Breast epithelium (tissue), 4 donors: ENCODE data around the gene LDLRAD4. TPM values are rescaled to one million over a fixed set of nuclear protein-coding genes. Genes with fewer than 3 reads are reported as not detected.
A peak's percentile ranks its signal among the peaks of the same experiment; 100 is the strongest.
"Not testable (repeated sequence)": the region's sequence is repeated elsewhere in the genome, so short reads cannot be mapped to it uniquely, and the experiment has no call there.

Source experiments
- DNase-seq, 2 donors: peaks; one replicate each; pipeline ENCODE4 v3.0.0-alpha.2; 2019; ENCODE audit warnings: low spot score in 2 of 2
- H3K27ac ChIP-seq, 2 donors: fragments of 200-600 bp; sonication (generic) in 1 of 2; one replicate each; pipeline ENCODE4 v1.5.1; 2016 to 2019; ENCODE audit warnings: mild to moderate bottlenecking in 1 of 2
- H3K27me3 ChIP-seq, 2 donors: fragments of 200-600 bp; sonication (generic) in 1 of 2; one replicate each; pipeline versions ENCODE4 v1.5.1 to v1.6.0; 2017 to 2019; ENCODE audit warnings: control low read depth in 1 of 2, mild to moderate bottlenecking in 1 of 2
- H3K36me3 ChIP-seq: fragments of 200-600 bp; one replicate; pipeline ENCODE4 v1.5.1; 2019
- H3K4me1 ChIP-seq, 2 donors: fragments of 200-600 bp; sonication (generic); one replicate each; pipeline ENCODE4 v1.5.1; 2016 to 2019; ENCODE audit warnings: control low read depth in 1 of 2
- H3K4me3 ChIP-seq, 3 donors: fragments of 200-600 bp; sonication (generic); 1 replicate in 2 of 3; 2 replicates in 1 of 3; pipeline ENCODE4 v1.5.1; 2016 to 2019; ENCODE audit warnings: mild to moderate bottlenecking in 3 of 3, moderate library complexity in 2 of 3
- H3K9me3 ChIP-seq, 2 donors: fragments of 200-600 bp; sonication (generic) in 1 of 2; one replicate each; pipeline ENCODE4 v1.5.1; 2016 to 2019; ENCODE audit warnings: control low read depth in 1 of 2
- POLR2A ChIP-seq: fragments of 450-650 bp; IDR thresholded peaks from one replicate; pipeline ENCODE4 v1.6.1; 2016; ENCODE audit warnings: antibody characterized with exemption, mild to moderate bottlenecking, moderate library complexity
- POLR2AphosphoS5 ChIP-seq, 3 donors: sonication (generic); formaldehyde crosslinking; IDR thresholded peaks; one replicate each; pipeline ENCODE4 v1.6.1; 2017; ENCODE audit warnings: antibody characterized with exemption in 3 of 3
- intact Hi-C: fragments of 100-400 bp; cut with DNase I; formaldehyde crosslinking; loops from one replicate; pipeline ENCODE4 v1.15.1; 2023; ENCODE audit warnings: low total_unique reads
- total RNA-seq, 3 donors: library from RNA; depleted of rRNA; stranded (reverse); fragments of >200 nt; gene quantifications; one replicate each; pipeline ENCODE4 v1.1.0, GENCODE V29; 2016
- TF ChIP-seq, protein P1 (sequence below), 3 donors: fragments of 450-650 bp; IDR thresholded peaks; one replicate each; pipeline ENCODE4 v1.5.1; 2016 to 2017; ENCODE audit warnings: antibody characterized with exemption in 3 of 3, mild to moderate bottlenecking in 3 of 3, moderate library complexity in 3 of 3

The LDLRAD4 gene
- total RNA-seq, 3 donors from 2014 or later, result 28.5 to 94.3 (median 42.9) TPM

DNA sequence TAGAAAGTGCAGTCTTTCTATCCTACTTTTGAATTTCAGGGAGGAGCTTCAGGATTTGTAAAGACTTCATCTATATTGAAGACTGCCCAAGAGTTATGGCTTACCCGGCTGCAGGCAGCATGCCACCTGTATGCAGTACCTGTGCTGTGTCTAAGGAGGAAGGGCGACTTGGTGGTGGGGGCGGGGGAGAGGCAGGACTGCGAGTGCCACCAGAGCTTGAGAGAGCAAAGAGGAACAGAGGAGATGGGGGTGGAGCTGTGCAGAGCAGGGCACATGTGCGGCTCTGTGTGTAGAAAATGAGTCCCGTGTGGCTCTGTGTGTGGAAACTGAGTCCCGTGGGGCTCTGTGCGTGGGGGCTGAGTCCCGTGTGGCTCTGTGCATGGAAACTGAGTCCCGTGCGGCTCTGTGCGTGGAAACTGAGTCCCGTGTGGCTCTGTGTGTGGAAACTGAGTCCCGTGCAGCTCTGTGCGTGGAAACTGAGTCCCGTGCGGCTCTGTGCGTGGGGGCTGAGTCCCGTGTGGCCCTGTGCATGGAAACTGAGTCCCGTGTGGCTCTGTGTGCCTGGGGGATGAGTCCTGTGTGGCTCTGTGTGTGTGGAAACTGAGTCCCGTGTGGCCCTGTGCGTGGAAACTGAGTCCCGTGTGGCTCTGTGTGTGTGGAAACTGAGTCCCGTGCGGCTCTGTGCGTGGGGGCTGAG is 43.2 kb downstream of the LDLRAD4 start:
- intact Hi-C loops, result no loop called here
- Histone ChIP-seq H3K27ac (peak overlapping the region; percentile 84 to 85), H3K4me3 (no peak overlapping the region), H3K36me3 (no peaks in the 10 kb centered on the region), H3K27me3 (no peaks in the 10 kb centered on the region), H3K9me3 (no peaks in the 10 kb centered on the region), H3K4me1 (peaks cover 4 to 26% of the 10 kb centered on the region in 2 donors)
- TF ChIP-seq, protein P1, sequence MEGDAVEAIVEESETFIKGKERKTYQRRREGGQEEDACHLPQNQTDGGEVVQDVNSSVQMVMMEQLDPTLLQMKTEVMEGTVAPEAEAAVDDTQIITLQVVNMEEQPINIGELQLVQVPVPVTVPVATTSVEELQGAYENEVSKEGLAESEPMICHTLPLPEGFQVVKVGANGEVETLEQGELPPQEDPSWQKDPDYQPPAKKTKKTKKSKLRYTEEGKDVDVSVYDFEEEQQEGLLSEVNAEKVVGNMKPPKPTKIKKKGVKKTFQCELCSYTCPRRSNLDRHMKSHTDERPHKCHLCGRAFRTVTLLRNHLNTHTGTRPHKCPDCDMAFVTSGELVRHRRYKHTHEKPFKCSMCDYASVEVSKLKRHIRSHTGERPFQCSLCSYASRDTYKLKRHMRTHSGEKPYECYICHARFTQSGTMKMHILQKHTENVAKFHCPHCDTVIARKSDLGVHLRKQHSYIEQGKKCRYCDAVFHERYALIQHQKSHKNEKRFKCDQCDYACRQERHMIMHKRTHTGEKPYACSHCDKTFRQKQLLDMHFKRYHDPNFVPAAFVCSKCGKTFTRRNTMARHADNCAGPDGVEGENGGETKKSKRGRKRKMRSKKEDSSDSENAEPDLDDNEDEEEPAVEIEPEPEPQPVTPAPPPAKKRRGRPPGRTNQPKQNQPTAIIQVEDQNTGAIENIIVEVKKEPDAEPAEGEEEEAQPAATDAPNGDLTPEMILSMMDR (IDR thresholded peaks at IDR 0.05), result no peak
- no peak for TF ChIP-seq POLR2A
- no peak for TF ChIP-seq POLR2AphosphoS5 (IDR thresholded peaks at IDR 0.05)
- no peak for DNase-seq

DNA sequence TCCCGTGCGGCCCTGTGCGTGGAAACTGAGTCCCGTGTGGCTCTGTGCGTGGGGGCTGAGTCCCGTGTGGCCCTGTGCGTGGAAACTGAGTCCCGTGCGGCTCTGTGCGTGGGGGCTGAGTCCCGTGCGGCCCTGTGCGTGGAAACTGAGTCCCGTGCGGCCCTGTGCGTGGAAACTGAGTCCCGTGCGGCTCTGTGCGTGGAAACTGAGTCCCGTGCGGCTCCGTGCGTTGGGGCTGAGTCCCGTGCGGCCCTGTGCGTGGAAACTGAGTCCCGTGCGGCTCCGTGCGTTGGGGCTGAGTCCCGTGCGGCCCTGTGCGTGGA is 43.8 kb downstream of the LDLRAD4 start:
- H3K27ac ChIP-seq, H3K27me3 ChIP-seq, DNase-seq, H3K9me3 ChIP-seq, H3K36me3 ChIP-seq, intact Hi-C loops, H3K4me3 ChIP-seq: not testable (repeated sequence)
- peaks cover 4 to 31% of the 10 kb centered on the region in 2 donors for H3K4me1 ChIP-seq

DNA sequence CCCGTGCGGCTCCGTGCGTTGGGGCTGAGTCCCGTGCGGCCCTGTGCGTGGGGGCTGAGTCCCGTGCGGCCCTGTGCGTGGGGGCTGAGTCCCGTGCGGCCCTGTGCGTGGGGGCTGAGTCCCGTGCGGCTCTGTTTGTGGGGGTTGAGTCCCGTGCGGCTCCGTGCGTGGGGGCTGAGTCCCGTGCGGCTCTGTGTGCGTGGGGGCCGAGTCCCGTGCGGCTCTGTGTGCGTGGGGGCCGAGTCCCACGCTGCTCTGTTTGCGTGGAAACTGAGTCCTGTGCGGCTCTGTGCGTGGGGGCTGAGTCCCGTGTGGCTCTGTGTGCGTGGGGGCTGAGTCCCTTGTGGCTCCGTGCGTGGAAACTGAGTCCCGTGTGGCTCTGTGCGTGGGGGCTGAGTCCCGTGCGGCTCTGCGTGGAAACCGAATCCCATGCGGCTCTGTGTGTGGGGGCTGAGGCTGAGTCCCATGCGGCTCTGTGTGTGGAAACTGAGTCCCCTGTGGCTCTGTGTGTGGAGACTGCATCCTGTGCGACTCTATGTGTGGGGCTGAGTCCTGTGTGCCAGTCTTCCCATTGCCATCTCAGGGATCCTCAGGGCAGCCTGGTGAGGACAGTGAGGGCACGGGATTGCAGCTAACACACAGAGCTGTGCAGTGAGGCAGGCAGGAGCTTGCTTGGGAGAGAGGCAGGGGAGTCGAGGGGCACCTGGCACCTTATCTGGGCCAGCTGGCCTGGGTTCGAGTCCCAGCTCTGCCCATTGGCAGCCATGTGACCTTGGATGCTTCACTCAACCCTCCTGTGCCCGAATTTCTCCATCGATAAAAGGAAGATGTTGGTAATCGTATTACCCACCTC is 44.5 kb downstream of the LDLRAD4 start:
- H3K27me3 ChIP-seq, result no peaks in the 10 kb centered on the region
- TF ChIP-seq POLR2AphosphoS5 (IDR thresholded peaks at IDR 0.05) (no peak), POLR2A (no peak)
- TF ChIP-seq, protein P1 (IDR thresholded peaks at IDR 0.05), result no peak
- intact Hi-C loops, result no loop called here
- H3K27ac ChIP-seq, result no peak overlapping the region
- H3K4me1 ChIP-seq, result peaks cover 5 to 38% of the 10 kb centered on the region in 2 donors
- no peak for DNase-seq
- no peaks in the 10 kb centered on the region for H3K9me3 ChIP-seq
- H3K4me3 ChIP-seq, result no peak overlapping the region
- H3K36me3 ChIP-seq, result no peaks in the 10 kb centered on the region

DNA sequence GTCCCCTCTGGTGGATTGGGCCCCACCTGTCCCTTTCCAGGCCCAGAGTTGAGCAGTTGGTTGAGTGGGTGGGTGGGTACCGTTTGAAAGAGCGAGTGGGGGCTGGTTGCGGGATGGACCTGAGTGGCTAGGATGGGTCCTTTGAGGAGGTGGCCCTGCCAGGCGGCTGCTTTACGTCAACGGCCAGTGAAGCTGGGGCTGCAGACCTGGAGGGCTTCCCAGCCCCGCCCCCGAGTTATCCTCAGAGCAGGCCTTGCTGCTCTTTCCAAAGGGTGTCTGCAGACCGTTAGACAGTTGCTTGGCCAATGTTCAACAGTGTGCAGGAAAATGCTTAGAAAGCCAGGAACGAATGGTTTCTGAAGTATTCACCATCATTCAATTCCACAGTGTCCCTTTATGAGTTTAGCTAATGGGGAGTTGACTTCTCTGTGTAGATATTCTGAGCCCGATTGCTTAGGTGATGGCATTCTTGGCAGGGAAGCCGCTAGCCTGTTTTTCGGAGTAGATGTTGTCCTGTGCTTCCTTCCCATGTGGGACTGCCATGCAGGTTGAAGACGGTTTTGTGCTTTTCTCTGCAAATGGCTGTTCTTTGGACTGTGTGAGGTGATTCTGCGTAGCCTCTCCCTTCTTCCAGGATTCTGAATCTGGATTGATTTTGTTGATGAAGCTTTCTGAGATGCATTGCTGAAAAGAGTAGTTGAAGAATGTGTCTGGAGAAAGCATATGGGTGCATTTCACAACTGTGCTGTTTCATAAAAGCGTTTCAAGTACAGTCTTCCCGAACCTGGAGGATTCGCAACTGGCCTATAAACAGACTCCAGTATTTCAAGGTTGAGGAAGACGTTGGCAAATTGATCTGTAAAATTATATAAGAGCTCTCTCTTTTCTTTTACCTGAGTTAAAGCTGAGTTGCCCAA is 45.8 kb downstream of the LDLRAD4 start:
- peak overlapping the region; percentile 92 to 94 for H3K27ac ChIP-seq

More for the DNA sequence above, 45.8 kb downstream of the LDLRAD4 start:
- peak in 1 of 2 donors; percentile 7 for DNase-seq
- no peaks in the 10 kb centered on the region for H3K27me3 ChIP-seq
- H3K36me3 ChIP-seq, result no peaks in the 10 kb centered on the region
- intact Hi-C loops, result no loop called here
- TF ChIP-seq POLR2A, result no peak
- TF ChIP-seq, protein P1 (IDR thresholded peaks at IDR 0.05), result no peak
- TF ChIP-seq POLR2AphosphoS5 (IDR thresholded peaks at IDR 0.05), result no peak
- H3K4me1 ChIP-seq, result peaks cover 9 to 40% of the 10 kb centered on the region in 2 donors
- H3K4me3 ChIP-seq, result no peak overlapping the region
- H3K9me3 ChIP-seq, result no peaks in the 10 kb centered on the region
